ENCODE measurements around the gene UCHL5.
"Not testable (repeated sequence)": the region's sequence is repeated elsewhere in the genome, so short reads cannot be mapped to it uniquely, and the experiment has no call there.

UCHL5 gene

DNA sequence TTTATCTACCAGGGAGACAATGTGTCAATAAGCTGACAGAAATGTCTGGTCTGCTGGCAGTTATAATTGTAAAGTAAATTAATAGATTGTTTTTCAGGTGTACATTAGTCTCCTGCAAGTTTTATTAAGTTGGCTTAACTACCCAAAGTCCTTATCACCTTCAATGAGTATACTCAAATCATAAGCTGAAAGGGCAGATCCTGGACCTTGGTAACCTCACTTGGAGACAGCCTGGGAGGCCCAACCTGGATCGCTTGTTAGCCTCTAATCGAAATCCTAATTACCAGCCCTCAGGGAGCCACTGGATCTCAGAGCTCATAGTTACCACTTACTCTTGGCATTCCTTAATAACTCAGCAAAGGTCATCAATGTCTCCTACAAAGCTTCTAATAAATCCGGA is 49.7 kb downstream of the UCHL5 start:
- DNase-seq, result no peak

DNA sequence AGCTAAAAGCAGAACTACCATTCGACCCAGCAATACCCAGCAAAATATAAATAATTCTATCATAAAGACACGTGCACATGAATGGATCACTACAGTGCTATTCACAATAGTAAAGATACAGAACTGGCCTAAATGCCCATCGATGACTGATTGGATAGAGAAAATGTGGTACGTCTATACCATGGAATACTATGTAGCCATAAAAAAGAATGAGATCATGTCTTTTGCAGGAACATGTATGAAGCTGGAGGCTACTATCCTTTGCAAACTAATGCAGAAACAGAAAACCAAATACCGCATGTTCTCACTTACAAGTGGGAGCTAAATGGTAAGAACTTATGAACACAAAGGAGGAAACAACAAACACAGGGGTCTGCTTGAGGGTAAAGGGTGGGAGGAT is 53.4 kb downstream of the UCHL5 start:
- no peak for DNase-seq

DNA sequence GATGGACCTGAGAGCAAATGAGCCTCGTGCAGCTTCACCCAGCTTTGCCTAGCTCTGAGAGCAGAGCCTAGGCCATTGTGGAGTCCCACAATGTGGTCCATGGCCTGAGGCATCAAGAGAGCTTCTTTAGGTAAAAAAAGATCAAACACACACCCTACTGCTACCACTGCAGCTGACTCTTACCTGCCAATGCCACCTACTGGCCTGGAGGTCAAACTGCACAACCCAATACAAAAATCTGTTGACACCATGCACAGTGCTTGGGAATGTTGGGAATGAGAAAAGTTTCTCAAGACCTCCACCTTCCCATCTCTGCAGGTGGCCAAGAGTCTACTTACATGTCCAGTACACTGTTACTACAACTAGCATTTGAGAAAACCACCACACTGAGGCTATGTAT is 60.6 kb downstream of the UCHL5 start:
- DNase-seq, result no peak

DNA sequence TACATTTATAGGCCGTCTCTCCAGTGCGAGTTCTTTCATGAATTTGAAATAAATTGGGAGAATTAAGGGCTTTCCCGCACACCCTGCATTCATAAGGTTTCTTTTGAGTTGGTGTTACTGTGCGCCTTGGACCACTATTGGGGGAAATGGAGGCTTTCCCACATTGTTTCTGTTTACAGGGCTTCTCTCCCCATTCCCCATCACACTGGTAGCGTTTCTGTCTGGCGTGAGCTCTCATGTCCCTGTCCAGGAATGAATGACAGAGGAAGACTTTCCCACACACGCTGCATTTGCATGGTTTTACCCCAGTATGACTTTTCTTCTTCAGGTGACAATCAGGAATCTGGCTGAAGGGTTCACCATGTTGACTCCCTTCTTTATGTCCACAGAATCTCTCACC is 65.0 kb downstream of the UCHL5 start:
- no peak for DNase-seq

DNA sequence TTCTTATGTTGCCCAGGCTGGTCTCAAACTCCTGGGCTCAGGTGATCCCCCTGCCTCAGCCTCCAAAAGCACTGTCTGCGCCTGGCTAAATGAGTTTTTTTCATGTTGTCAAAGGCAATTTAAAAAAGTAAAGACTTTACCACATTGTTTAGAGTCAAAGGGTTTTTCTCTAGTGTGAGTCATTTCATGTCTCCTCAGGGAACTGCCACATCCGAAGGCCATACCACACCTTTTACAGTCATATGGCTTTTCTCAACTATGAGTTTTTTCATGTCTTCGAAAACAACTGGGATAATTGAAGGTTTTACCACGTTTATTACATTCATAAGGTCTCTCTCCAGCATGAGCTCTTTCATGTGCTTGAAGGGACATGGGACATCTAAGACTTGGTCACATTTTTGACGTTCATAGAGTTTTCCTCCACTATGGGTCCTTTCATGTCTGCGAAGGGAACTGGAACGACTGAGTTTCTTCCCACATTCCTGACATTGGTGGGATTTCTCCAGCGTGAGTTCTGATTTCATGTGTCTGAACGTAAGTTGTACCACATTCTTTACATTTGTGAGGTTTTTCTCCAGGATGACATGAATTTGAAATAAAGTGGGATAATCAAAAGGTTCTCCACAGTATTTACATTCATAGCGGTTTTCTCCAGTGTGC is 65.6 kb downstream of the UCHL5 start:
- no peak for DNase-seq

DNA sequence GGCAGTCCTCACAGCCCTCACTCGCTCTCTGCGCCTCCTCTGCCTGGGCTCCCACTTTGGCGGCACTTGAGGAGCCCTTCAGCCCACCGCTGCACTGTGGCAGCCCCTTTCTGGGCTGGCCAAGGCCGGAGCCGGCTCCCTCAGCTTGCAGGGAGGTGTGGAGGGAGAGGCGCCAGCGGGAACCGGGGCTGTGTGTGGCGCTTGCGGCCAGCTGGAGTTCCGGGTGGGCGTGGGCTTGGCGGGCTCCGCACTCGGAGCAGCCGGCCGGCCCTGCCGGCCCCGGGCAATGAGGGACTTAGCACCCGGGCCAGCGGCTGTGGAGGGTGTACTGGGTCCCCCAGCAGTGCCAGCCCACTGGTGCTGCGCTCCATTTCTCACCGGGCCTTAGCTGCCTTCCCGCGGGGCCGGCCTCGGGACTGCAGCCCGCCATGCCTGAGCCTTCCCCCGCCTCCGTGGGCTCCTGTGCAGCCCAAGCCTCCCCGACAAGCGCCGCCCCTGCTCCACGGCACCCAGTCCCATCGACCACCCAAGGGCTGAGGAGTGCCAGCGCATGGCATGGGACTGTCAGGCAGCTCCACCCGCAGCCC is 72.3 kb downstream of the UCHL5 start:
- not testable (repeated sequence) for DNase-seq

DNA sequence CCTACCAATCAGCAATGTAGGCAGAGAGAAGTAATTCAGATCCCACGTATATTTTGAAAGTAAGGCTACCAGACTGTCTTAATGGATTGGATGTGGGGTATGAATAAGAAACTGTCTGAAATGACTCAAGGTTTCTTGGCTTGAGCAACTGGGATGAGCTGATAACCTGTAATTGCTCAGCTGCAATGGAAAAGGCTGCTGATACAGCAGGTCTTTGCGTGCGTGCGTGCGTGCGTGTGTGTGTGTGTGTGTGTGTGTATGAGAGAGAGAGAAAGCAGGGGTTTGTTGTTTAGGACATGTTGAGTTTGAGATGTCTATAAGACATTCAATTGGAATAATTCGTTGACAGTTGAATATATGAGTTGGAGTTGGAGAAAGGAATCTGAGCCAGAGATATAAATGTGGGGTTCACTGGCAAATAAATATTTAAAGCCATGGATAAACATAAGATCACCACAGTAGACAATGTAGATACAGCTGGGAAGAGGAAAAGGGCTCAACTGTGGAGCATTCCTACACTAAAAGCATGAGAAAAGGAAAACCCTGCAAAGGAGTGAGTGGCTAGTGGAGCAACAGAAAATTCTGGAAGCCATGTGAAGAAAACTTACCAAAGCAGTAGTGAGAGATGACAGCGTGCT is 72.9 kb downstream of the UCHL5 start:
- DNase-seq, result no peak

DNA sequence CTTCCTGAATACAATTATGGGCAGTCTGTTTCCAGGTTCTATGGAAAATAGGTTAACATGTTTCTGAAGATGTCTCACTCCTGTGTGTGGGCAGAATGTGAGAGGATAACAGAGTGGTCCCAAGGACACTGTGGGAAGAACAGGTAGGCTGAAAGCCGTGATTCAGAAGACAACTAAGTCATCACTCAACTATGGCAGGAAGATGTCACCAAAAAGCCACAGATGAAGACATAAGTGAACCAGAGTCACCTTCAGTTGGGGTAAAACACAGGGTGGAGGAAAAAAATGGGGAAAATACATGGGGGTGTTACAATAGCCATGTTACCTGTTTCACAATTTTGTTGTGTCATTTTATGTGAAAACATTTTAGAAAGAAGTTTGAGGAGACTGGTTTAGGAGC is 75.1 kb downstream of the UCHL5 start:
- no peak for DNase-seq

DNA sequence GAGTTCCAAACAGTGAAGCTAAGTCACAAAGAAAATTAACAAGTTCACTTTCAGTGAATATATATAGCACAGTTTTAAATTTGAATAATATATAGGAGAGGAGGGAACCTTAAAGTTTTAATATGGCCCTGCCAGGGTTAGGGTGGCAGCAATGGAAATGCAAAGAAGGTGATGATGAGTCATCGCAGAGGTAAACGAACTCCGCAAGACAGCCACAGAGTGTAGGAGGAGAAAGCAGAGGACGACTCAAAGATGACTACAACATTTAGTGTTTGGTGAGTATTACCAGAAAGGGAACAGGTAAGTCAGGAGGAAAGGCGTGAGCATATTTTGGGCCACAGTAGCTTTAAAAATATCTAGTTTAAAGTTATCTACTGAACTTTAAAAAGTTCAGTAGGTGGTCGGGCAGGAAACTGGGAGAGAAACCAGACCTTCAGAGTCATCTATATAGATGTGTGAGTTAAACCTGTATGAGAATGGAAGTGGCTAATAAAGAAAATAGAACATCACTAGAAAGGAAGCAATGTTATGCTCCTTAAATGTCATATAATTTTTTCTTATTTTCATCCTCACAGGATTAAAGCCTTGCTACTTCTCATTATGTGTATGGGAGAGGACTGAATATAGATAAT is 75.7 kb downstream of the UCHL5 start:
- no peak for DNase-seq

DNA sequence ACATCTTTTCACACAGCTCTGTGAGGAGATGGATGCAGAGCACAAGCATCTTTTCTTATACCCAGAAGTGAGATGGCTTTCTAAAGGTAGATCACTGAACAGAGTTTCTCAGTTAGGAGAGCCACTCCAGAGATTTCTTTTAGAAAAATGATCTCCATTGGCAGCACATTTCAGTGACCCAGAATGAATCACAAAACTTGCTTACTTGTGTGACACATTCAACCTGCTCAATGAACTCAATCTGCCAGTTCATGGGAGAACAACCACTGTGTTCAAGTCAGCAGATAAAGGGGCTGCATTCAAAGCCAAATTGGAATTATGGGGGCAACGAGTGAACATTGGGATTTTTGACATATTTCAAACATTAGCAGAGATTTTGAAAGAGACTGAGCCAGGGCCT is 78.3 kb downstream of the UCHL5 start:
- DNase-seq, result no peak

DNA sequence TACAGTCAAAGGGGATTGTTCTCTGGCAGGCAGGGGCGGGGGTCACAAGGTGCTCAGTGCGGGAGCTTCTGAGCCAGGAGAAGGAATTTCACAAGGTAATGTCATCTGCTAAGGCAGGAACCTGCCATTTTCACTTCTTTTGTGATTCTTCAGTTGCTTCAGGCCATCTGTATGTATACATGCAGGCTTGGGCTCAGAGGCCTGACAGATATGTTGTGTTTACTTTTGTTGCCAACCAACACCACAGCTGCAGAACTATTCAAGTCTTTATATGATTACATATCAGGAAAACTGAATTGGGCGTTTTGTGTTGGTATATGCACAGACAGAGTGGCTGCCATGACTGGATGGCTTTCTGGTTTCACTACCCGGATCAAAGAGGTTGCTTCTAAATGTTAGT is 78.8 kb downstream of the UCHL5 start:
- DNase-seq, result not testable (repeated sequence)

DNA sequence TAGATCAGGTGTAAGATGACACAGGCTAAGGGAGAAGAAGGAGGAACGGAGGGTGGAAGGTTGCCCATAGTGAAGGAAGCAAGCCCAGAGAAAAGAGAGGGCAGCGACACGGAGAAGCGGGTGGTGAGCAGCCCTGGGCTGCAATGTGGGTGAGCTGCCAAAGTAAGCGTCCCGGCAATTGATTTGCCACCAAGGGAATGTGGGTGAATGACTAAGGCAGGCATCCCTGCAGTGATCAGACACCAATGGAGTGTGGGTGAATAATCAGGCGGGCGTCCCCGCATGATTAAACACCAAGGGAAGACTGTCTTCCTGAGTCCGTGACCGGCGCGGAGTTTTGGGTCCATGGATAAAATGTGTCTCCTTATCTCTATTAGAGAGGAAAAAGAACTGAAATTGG is 79.6 kb downstream of the UCHL5 start:
- DNase-seq, result no peak

DNA sequence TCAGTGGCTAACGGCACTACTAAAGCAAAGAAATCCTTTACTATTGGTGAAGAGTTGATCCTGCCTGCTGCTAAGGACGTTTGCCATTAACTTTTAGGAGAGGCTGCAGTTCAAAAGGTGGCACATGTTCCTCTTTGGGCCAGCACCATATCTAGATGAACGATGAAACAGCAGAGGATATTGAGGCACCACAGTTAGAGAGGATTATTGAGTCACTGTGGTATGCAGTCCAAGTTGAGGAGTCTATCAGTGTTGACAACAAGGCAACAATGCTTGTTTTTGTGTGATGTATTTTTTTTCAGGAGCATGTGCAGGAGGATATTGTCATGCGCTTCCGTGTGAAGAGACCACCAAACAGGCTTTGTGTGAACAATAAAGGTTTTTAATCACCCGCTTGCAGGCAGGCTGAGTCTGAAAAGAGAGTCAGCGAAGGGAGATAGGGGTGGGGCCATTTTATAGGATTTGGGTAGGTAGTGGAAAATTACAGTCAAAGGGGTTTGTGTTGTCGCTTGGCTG is 80.9 kb downstream of the UCHL5 start:
- no peak for DNase-seq

DNA sequence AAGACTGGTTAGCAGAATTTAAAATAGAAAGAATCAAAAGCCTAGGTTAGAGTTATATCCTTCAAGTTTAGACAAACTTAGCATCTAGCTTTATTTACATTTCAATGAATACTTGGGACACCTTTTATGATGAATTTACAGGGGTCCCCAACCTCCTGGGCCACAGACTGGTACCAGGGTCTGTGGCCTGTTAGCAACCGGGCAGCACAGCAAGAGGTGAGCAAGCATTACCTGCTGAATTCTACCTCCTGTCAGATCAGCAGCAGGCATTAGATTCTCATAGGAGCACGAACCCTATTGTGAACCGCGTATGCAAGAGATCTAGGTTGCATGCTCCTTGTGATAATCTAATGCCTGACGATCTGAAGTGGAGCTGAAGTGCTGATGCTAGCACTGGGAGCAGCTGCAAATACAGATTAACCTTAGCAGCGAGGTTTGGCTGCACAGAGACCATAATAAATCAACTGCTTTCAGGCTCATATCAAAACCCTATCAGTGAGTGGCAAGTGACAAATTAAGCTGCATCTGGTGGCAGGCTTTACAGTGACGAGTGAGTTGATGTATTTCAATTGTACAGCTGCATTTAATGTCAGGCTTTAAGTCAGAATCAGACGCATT is 82.0 kb downstream of the UCHL5 start:
- DNase-seq, result no peak

DNA sequence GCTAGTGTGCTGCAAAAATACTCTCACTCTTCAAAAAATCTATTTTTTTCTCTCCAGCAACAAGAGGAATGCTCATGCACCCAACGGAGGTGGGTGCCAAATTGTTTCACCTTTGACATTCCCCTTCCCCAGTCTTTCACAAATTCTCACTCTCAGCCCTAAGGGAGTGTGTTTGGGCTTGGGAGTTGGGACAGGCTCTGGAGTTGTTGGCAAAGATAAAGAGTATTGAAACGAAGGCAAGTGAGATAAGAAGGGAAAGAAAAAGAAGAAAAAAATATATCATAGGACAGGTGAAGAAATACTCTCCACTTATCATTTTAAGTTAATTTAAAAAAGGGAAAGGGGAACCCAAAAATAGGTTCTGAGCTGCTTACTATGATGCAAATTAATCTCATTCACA is 82.6 kb downstream of the UCHL5 start:
- DNase-seq, result no peak

DNA sequence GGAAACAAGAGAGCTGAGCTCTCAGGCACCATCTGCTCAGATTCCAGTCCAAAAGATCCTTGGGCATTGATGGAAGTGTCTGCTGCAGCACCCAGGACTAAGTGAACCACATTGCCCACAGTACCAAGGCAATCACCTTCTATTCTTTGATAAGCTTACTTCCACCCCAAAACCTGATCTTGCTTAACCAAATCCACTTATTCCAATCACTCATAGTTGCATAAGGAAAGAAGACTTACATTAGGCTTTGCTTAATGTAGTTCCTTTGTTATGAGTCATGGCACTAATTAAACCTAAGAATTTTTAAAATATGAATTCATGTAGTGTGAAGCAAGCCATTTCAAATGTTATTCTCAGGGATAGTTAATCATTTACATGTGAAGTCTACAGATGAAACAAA is 84.5 kb downstream of the UCHL5 start:
- no peak for DNase-seq

DNA sequence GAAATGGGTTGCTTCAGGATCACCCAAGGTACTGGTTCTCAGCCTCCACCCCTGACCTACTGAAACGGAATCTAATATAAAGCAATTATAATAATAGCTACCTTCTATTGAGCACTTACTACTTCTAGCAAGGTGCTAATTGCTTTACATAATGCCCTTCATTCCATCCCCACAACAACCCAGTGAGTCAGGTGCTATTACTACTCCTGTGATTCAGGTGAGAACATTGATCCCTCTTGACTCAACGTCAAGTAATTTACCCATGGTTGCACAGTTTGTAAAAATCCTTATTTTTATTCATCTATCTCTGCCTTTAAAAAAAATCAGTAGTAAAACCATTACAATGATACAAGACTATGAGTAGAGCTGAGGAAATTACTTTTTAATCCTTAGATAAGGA is 85.2 kb downstream of the UCHL5 start:
- no peak for DNase-seq

DNA sequence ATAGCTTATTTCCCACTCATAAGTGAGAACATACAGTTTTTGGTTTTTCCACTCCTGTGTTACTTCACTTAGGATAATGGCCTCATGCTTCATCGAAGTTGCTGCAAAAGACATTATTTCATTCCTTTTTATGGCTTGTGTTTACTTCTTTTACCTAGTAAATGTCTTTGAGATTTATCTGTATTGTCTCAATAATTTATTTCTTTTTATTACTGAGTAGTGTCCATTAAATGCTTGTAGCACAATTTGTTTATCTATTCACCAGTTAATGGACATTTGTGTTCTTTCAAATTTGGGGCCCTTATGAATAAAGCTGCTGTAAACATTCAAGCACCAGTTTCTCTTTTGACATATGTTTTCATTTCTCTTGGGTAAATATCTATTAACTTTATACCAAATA is 86.0 kb downstream of the UCHL5 start:
- no peak for DNase-seq

DNA sequence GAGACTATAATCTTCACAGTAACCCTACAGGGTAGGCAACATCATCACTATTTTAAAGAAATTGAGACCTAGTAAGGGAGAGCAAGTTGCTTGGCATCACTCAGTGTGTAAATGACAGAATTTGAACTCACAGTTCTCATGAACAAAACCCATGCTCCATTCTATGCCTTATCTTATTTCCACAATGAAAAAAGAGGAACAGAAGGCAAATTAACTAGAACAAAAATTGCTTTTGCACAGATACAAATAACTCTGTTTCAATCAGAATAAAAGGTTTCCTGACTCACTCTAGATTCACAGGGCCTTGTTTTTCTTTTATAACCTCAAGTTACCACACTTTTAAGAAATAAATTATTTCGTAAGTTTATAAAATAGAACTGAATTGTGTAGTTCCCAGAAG is 90.1 kb downstream of the UCHL5 start:
- no peak for DNase-seq

DNA sequence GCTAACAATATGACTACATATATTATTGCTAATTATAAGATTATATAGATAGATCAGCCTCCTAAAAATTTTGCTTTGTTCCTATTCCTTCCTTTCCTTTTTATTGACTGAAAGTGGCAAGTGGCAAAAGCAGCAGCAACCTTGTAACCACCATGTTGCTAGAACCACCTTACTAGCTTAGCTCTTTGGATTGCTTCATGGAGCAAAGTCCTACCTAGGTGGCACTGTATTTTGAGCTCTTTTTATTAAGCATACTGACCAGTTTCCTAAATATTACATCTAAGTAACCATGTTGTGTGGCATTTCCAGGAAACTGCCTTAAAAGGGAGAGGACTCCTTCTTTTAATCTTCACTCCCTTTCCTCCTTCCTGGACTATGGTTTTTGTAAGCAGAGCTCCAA is 90.8 kb downstream of the UCHL5 start:
- no peak for DNase-seq

DNA sequence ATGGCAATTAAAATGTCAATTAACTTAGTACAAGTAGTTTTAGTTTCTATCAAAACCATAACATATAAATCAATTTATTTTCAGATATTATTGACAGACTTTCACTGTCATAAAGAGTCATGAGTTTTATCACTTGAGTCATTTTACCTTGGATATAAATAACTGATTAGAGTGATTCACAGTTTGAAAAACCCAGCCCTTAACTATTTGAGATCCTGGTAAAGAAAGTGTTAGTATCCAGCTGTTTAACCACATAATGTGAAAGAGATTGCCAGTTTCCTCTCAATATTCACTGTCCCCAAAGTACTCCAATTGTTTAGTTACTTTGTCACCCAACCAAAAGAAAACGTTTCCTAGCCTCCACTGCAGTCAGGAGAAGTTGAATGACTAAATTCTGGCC is 91.3 kb downstream of the UCHL5 start:
- DNase-seq, result no peak

DNA sequence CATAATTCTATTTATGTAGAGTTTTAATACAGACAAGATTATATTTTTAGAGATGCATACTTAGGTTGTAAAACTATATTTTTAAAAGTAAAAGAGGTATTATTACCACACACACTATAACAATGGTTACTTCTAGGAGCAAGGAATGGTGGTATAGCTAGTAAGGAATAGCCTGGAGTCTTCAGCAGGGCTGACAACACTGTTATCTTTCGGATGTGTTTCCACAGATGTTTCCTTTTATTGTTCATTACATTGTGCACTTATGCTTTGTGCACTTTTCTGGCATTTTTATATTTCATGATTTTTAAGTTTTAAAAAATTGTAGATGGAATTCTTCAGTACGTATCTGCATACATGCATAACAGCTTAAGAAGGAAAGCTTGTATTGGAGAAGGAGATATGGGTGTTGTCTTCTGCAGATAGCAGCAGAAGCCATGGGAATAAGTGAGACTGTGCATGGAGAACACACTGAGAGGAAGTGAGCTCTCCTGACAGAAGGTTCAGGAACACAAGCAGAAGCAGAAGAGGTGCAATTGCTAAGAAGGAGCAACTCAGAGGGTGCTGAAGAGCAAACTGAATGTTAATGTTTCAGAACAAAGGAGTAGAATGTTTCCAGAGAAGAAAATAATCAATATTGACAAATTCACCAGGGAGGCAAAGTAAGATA is 91.8 kb downstream of the UCHL5 start:
- DNase-seq, result no peak

DNA sequence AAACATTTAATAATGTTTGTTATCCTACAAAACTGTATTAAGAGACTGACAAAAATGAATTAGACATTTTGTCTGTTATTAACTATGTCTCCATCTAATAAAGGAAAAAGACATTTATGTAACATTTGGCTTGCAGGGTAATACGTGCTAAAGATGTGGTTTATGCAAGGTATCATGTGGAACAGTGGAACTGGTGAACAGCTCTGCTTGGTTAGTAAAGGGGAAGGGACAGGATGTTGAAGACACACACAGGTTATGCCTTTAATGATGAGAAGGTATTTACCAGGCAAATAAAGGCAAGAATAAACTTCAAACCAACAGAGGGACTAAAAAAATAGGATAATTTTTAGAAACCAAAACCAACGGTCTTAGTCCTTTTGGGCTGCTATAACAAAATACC is 93.1 kb downstream of the UCHL5 start:
- DNase-seq, result no peak

All from NCI-H2171 treated with DMSO at 0.1 percent for 48 hours (cell line).